HepG2 (cell line): ENCODE results near the gene NDUFB8. TPM values are rescaled to one million over a fixed set of nuclear protein-coding genes. Genes with fewer than 3 reads are reported as not detected.

Experiments
- ATF7 ChIP-seq, 2 experiments: fragments of 450-650 bp in 1 of 2; sonication (generic) in 1 of 2; formaldehyde crosslinking in 1 of 2; IDR thresholded peaks; 2 replicates each; pipeline versions ENCODE4 v1.4.0 to v1.6.1; 2016 to 2020; ENCODE audit warnings: antibody characterized with exemption in 1 of 2, mild to moderate bottlenecking in 1 of 2, missing genetic modification reagents in 1 of 2
- CEBPB ChIP-seq: IDR thresholded peaks from 2 replicates; pipeline ENCODE4 v1.6.1; 2011; ENCODE audit warnings: low read depth, low read length, improper control_type of control experiment, borderline replicate concordance
- ELF4 ChIP-seq: sonication (generic); formaldehyde crosslinking; IDR thresholded peaks from 2 replicates; pipeline ENCODE4 v1.5.0; 2020; ENCODE audit warnings: missing genetic modification reagents, mild to moderate bottlenecking, moderate library complexity, borderline replicate concordance
- ETV5 ChIP-seq: IDR thresholded peaks from 2 replicates; pipeline ENCODE4 v1.6.1; 2018; ENCODE audit warnings: missing biosample characterization, missing genetic modification reagents, inconsistent platforms, borderline replicate concordance
- FOXM1 ChIP-seq: sonication (generic); formaldehyde crosslinking; IDR thresholded peaks from 2 replicates; pipeline ENCODE4 v1.5.0; 2020; ENCODE audit warnings: missing genetic modification reagents
- FOXO1 ChIP-seq: sonication (generic); formaldehyde crosslinking; IDR thresholded peaks from 2 replicates; pipeline ENCODE4 v1.4.0; 2020; ENCODE audit warnings: missing genetic modification reagents
- KDM1A ChIP-seq: IDR thresholded peaks from 2 replicates; pipeline ENCODE4 v1.6.1; 2016; ENCODE audit warnings: missing compliant biosample characterization
- MIXL1 ChIP-seq: IDR thresholded peaks from 2 replicates; pipeline ENCODE4 v1.6.1; 2016
- MTERF4 ChIP-seq: sonication (generic); formaldehyde crosslinking; IDR thresholded peaks from 2 replicates; pipeline ENCODE4 v1.8.0; 2023; ENCODE audit warnings: mild to moderate bottlenecking, missing genetic modification reagents
- REXO4 ChIP-seq: sonication (generic); formaldehyde crosslinking; IDR thresholded peaks from 2 replicates; pipeline ENCODE4 v1.8.0; 2022; ENCODE audit warnings: missing genetic modification reagents, mild to moderate bottlenecking, borderline replicate concordance
- RFX5 ChIP-seq: IDR thresholded peaks from 2 replicates; pipeline ENCODE4 v1.6.1; 2011; ENCODE audit warnings: low read depth, low read length, improper control_type of control experiment
- SMYD3 ChIP-seq: sonication (generic); formaldehyde crosslinking; IDR thresholded peaks from 2 replicates; pipeline ENCODE4 v1.8.1; 2023; ENCODE audit warnings: mild to moderate bottlenecking, missing genetic modification reagents
- SNRNP70 ChIP-seq: fragments of 200-400 bp; formaldehyde crosslinking; IDR thresholded peaks from 2 replicates; pipeline ENCODE4 v1.6.1; 2017; ENCODE audit warnings: mild to moderate bottlenecking, low read depth, low read length, moderate library complexity
- SPEN ChIP-seq: sonication (generic); formaldehyde crosslinking; IDR thresholded peaks from 2 replicates; pipeline ENCODE4 v1.5.1; 2020; ENCODE audit warnings: low read depth, mild to moderate bottlenecking, missing genetic modification reagents
- STAT5B ChIP-seq: sonication (generic); formaldehyde crosslinking; IDR thresholded peaks from 2 replicates; pipeline ENCODE4 v1.4.0; 2020; ENCODE audit warnings: missing genetic modification reagents
- TMF1 ChIP-seq: sonication (generic); formaldehyde crosslinking; IDR thresholded peaks from 2 replicates; pipeline ENCODE4 v1.8.1; 2022; ENCODE audit warnings: low read depth, missing genetic modification reagents
- ZFP36 ChIP-seq: fragments of 150-350 bp; IDR thresholded peaks from 2 replicates; pipeline ENCODE4 v1.6.1; 2018; ENCODE audit warnings: borderline replicate concordance, low read length, low read depth; ENCODE audit not compliant: partially characterized antibody
- ZNF10 ChIP-seq: sonication (generic); formaldehyde crosslinking; IDR thresholded peaks from 2 replicates; pipeline ENCODE4 v1.4.0; 2020; ENCODE audit warnings: mild to moderate bottlenecking, low read depth, missing genetic modification reagents, borderline replicate concordance
- ZNF121 ChIP-seq: sonication (generic); formaldehyde crosslinking; IDR thresholded peaks from 2 replicates; pipeline ENCODE4 v1.5.0; 2020; ENCODE audit warnings: mild to moderate bottlenecking, missing genetic modification reagents
- ZNF292 ChIP-seq: sonication (generic); formaldehyde crosslinking; IDR thresholded peaks from 2 replicates; pipeline ENCODE4 v1.8.1; 2022; ENCODE audit warnings: mild to moderate bottlenecking, low read depth, missing genetic modification reagents, borderline replicate concordance
- ZNF333 ChIP-seq: sonication (generic); formaldehyde crosslinking; IDR thresholded peaks from 2 replicates; pipeline ENCODE4 v1.4.0; 2020; ENCODE audit warnings: mild to moderate bottlenecking, missing genetic modification reagents, borderline replicate concordance
- ZNF557 ChIP-seq: sonication (generic); formaldehyde crosslinking; IDR thresholded peaks from 2 replicates; pipeline ENCODE4 v1.4.0; 2020; ENCODE audit warnings: missing genetic modification reagents
- ZSCAN25 ChIP-seq: sonication (generic); formaldehyde crosslinking; IDR thresholded peaks from 2 replicates; pipeline ENCODE4 v1.8.0; 2022; ENCODE audit warnings: mild to moderate bottlenecking, missing genetic modification reagents
- polyA plus RNA-seq, 8 experiments: library from polyadenylated mRNA; depleted of rRNA in 3 of 8; stranded (reverse) in 7 of 8; unstranded in 1 of 8; fragments of >200 nt; fragmentation: Illumina TruSeq in 4 of 8; extraction: Trizol in 4 of 8; gene quantifications; 2 replicates each; pipeline versions ENCODE4 v1.2.1 to v1.2.3, GENCODE V29; 2011 to 2016; ENCODE audit warnings: low read depth in 4 of 8, missing spikeins in 1 of 8, mixed read lengths in 1 of 8; ENCODE audit not compliant: insufficient read depth in 1 of 8
- total RNA-seq, 5 experiments: library from RNA; depleted of rRNA; stranded (reverse); fragments of >200 nt; fragmentation: Illumina TruSeq; extraction: Trizol; gene quantifications; 2 replicates each; pipeline ENCODE4 v1.2.3, GENCODE V29; 2016; ENCODE audit warnings: low read depth in 1 of 5
- TF ChIP-seq, protein P1 (sequence below): sonication (generic); formaldehyde crosslinking; IDR thresholded peaks from 2 replicates; pipeline ENCODE4 v1.4.0; 2020; ENCODE audit warnings: mild to moderate bottlenecking, missing genetic modification reagents
- TF ChIP-seq, protein P2 (sequence below): sonication (generic); formaldehyde crosslinking; IDR thresholded peaks from 2 replicates; pipeline ENCODE4 v1.8.1; 2023; ENCODE audit warnings: missing genetic modification reagents, mild to moderate bottlenecking, borderline replicate concordance
- TF ChIP-seq, protein P3 (sequence below): sonication (generic); formaldehyde crosslinking; IDR thresholded peaks from 2 replicates; pipeline ENCODE4 v1.4.0; 2020; ENCODE audit warnings: missing genetic modification reagents

NDUFB8 gene
- total and polyA plus RNA-seq, 2 of the 13 experiments (the other 11 are each of a cell fraction or from before 2014, with no cell fraction given), result 210 to 216 TPM

- TF ChIP-seq, protein P1, sequence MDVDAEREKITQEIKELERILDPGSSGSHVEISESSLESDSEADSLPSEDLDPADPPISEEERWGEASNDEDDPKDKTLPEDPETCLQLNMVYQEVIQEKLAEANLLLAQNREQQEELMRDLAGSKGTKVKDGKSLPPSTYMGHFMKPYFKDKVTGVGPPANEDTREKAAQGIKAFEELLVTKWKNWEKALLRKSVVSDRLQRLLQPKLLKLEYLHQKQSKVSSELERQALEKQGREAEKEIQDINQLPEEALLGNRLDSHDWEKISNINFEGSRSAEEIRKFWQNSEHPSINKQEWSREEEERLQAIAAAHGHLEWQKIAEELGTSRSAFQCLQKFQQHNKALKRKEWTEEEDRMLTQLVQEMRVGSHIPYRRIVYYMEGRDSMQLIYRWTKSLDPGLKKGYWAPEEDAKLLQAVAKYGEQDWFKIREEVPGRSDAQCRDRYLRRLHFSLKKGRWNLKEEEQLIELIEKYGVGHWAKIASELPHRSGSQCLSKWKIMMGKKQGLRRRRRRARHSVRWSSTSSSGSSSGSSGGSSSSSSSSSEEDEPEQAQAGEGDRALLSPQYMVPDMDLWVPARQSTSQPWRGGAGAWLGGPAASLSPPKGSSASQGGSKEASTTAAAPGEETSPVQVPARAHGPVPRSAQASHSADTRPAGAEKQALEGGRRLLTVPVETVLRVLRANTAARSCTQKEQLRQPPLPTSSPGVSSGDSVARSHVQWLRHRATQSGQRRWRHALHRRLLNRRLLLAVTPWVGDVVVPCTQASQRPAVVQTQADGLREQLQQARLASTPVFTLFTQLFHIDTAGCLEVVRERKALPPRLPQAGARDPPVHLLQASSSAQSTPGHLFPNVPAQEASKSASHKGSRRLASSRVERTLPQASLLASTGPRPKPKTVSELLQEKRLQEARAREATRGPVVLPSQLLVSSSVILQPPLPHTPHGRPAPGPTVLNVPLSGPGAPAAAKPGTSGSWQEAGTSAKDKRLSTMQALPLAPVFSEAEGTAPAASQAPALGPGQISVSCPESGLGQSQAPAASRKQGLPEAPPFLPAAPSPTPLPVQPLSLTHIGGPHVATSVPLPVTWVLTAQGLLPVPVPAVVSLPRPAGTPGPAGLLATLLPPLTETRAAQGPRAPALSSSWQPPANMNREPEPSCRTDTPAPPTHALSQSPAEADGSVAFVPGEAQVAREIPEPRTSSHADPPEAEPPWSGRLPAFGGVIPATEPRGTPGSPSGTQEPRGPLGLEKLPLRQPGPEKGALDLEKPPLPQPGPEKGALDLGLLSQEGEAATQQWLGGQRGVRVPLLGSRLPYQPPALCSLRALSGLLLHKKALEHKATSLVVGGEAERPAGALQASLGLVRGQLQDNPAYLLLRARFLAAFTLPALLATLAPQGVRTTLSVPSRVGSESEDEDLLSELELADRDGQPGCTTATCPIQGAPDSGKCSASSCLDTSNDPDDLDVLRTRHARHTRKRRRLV (CRISPR knock-in tag), result no peak
- TF ChIP-seq ZFP36 (no peak), KDM1A (CRISPR knock-in tag) (no peak), ZNF10 (no peak), ZNF121 (no peak), ZNF333 (CRISPR knock-in tag) (no peak), ZNF292 (CRISPR knock-in tag) (no peak), CEBPB (no peak), ZNF557 (CRISPR knock-in tag) (no peak), MTERF4 (peak; percentile 89), ELF4 (CRISPR knock-in tag) (no peak), SNRNP70 (no peak), TMF1 (CRISPR knock-in tag) (no peak), FOXO1 (CRISPR knock-in tag) (peak; percentile 37; the same call in 1 of the 2 replicates), MIXL1 (CRISPR knock-in tag) (no peak), SMYD3 (CRISPR knock-in tag) (no peak), STAT5B (no peak), RFX5 (peak; percentile 82), ETV5 (CRISPR knock-in tag) (no peak), ZSCAN25 (no peak), REXO4 (CRISPR knock-in tag) (no peak), FOXM1 (CRISPR knock-in tag) (no peak), SPEN (CRISPR knock-in tag) (no peak), ATF7 (IDR thresholded peaks at IDR 0.05) (no peak), ATF7 (CRISPR knock-in tag; IDR thresholded peaks at IDR 0.05) (no peak)
- TF ChIP-seq, protein P2, sequence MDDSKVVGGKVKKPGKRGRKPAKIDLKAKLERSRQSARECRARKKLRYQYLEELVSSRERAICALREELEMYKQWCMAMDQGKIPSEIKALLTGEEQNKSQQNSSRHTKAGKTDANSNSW (CRISPR knock-in tag), result no peak
- TF ChIP-seq, protein P3, sequence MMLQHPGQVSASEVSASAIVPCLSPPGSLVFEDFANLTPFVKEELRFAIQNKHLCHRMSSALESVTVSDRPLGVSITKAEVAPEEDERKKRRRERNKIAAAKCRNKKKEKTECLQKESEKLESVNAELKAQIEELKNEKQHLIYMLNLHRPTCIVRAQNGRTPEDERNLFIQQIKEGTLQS (CRISPR knock-in tag), result no peak
These were observed 47.4 kb downstream of the NDUFB8 start (continued) for GRCh38 chr10:100482181-100482833.
